Lung (tissue), 12 donors: ENCODE results near the gene TBC1D1. TPM values are rescaled to one million over a fixed set of nuclear protein-coding genes. Genes with fewer than 3 reads are reported as not detected.

ENCODE experiments used
- ATAC-seq: fragments of 200-7000 bp; cut with Tn5 transposase; one replicate; pipeline ENCODE4 v1.9.1; 2020; ENCODE audit warnings: moderate number of reproducible peaks; ENCODE audit not compliant: insufficient read depth, low FRiP score
- DNase-seq, 3 donors: peaks; one replicate each; pipeline ENCODE4 v3.0.0-alpha.2; 2013 to 2017
- H3K27ac ChIP-seq, 2 donors: one replicate each; pipeline ENCODE4 v1.5.1; 2013; ENCODE audit warnings: mild to moderate bottlenecking in 2 of 2, moderate library complexity in 2 of 2, control low read depth in 1 of 2, inconsistent platforms in 1 of 2, low read depth in 1 of 2, low read length in 1 of 2
- H3K27me3 ChIP-seq, 3 donors: one replicate each; pipeline ENCODE4 v1.5.1; 2013; ENCODE audit warnings: low read length in 2 of 3; ENCODE audit not compliant: control insufficient read depth in 3 of 3, insufficient read depth in 3 of 3
- H3K36me3 ChIP-seq, 4 donors: one replicate each; pipeline ENCODE4 v1.5.1; 2013; ENCODE audit warnings: low read length in 4 of 4, mild to moderate bottlenecking in 1 of 4, moderate library complexity in 1 of 4; ENCODE audit not compliant: control insufficient read depth in 4 of 4, insufficient read depth in 4 of 4
- H3K4me1 ChIP-seq, 5 donors: one replicate each; pipeline ENCODE4 v1.5.1; 2013; ENCODE audit warnings: low read length in 5 of 5, mild to moderate bottlenecking in 2 of 5, moderate library complexity in 1 of 5; ENCODE audit not compliant: control insufficient read depth in 5 of 5, insufficient read depth in 5 of 5
- H3K4me3 ChIP-seq: one replicate; pipeline ENCODE4 v1.5.1; 2013; ENCODE audit warnings: mild to moderate bottlenecking, control low read depth, moderate library complexity
- H3K9ac ChIP-seq, 2 donors: one replicate each; pipeline ENCODE4 v1.5.1; 2013; ENCODE audit warnings: low read length in 2 of 2, control low read depth in 1 of 2; ENCODE audit not compliant: insufficient read depth in 1 of 2
- H3K9me3 ChIP-seq, 4 donors: one replicate each; pipeline ENCODE4 v1.5.1; 2013; ENCODE audit warnings: low read length in 3 of 4, mild to moderate bottlenecking in 1 of 4, moderate library complexity in 1 of 4; ENCODE audit not compliant: control insufficient read depth in 4 of 4, insufficient read depth in 3 of 4
- WGBS, 2 donors: extraction: QIAGEN DNeasy Blood & Tissue Kit; methylation state at CpG; one replicate each; pipeline ENCODE4 v1.1.7; 2013; 5-methylcytosine and 5-hydroxymethylcytosine counted together
- polyA plus RNA-seq, 2 donors: library from polyadenylated mRNA; stranded (reverse); fragments of 200-250 nt; gene quantifications; one replicate each; pipeline ENCODE4 v1.2.1, GENCODE V29; 2013
- total RNA-seq, 2 donors: library from RNA; depleted of rRNA in 1 of 2; stranded (reverse); fragments of >200 nt in 1 of 2; gene quantifications; one replicate each; pipeline ENCODE4 v1.2.1, GENCODE V29; 2014 to 2021
- TF ChIP-seq, protein P1 (sequence below): IDR thresholded peaks from 2 replicates; pipeline ENCODE4 v1.5.1; 2012; ENCODE audit warnings: mild to moderate bottlenecking; ENCODE audit errors: control extremely low read depth, extremely low read depth
- donor health status: control.
- donor health status: control.
- donor health status: Bipolar disorder and iron deficiency.
- donor health status: healthy.
- donor health status: DM: yes; HTN: yes; CAD: no.

The TBC1D1 gene
- total and polyA plus RNA-seq, 4 donors = 23.6 to 71.1 (median 43.9) TPM

DNA sequence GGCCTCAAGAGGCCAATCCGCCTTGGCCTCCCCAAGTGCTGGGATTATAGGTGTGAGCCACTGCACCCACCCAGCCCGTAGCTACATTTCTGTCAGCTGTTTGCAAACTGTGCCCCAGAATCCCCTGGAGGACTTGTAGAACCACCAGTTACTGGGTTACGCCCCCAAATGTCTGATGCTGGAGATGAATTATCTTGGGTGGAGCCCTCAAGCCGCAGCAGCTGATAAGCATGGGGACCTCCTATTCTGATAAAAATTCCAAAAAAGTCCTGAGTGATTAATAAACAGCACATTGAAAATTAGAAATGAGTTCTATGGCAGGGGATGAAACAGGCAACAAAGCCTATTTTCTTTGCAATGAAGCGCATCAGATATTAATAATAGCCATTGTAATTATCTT is 174.3 kb downstream of the TBC1D1 start:
- H3K36me3 ChIP-seq = peaks cover 0 to 13% (median 3%) of the 10 kb centered on the region in 4 donors
- DNase-seq = no peak
- H3K27me3 ChIP-seq = no peaks in the 10 kb centered on the region
- H3K9ac ChIP-seq = no peak overlapping the region
- ATAC-seq = no peak
- H3K4me3 ChIP-seq = no peak overlapping the region
- TF ChIP-seq, protein P1, sequence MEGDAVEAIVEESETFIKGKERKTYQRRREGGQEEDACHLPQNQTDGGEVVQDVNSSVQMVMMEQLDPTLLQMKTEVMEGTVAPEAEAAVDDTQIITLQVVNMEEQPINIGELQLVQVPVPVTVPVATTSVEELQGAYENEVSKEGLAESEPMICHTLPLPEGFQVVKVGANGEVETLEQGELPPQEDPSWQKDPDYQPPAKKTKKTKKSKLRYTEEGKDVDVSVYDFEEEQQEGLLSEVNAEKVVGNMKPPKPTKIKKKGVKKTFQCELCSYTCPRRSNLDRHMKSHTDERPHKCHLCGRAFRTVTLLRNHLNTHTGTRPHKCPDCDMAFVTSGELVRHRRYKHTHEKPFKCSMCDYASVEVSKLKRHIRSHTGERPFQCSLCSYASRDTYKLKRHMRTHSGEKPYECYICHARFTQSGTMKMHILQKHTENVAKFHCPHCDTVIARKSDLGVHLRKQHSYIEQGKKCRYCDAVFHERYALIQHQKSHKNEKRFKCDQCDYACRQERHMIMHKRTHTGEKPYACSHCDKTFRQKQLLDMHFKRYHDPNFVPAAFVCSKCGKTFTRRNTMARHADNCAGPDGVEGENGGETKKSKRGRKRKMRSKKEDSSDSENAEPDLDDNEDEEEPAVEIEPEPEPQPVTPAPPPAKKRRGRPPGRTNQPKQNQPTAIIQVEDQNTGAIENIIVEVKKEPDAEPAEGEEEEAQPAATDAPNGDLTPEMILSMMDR = no peak
- 91 to 93% methylated on average over 5 of the region's 5 CpGs for WGBS, 2 donors
- no peaks in the 10 kb centered on the region for H3K9me3 ChIP-seq
- peaks cover 0 to 13% (median 5%) of the 10 kb centered on the region in 5 donors for H3K4me1 ChIP-seq
- H3K27ac ChIP-seq = no peak overlapping the region

DNA sequence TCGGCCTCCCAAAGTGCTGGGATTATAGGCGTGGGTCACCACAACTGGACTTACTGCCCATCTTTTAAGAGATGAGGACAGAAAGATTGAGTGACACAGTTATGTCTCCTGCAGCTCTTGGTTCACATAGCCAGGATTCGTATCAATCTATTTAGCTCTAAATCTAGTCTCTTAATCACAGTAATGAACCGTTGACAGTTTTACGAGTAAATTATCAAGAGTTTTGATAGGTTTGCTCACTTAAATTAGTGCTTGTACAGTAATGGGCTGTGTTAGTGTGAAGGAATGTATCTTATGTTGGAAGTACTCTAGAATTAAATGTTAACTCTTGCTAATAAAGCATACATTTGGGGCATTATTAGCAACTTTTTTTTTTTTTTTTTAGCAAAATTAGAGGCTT is 175.0 kb downstream of the TBC1D1 start:
- DNase-seq (no peak), ATAC-seq (no peak)
- peaks cover 0 to 13% (median 0%) of the 10 kb centered on the region in 4 donors for H3K36me3 ChIP-seq
- peaks cover 0 to 13% (median 5%) of the 10 kb centered on the region in 5 donors for H3K4me1 ChIP-seq
- no peak overlapping the region for H3K27ac ChIP-seq
- H3K4me3 ChIP-seq = no peak overlapping the region
- 91 to 95% methylated on average over 5 of the region's 5 CpGs for WGBS, 2 donors
- H3K27me3 ChIP-seq = no peaks in the 10 kb centered on the region
- no peak overlapping the region for H3K9ac ChIP-seq
- no peaks in the 10 kb centered on the region for H3K9me3 ChIP-seq
- TF ChIP-seq, protein P1 = no peak

DNA sequence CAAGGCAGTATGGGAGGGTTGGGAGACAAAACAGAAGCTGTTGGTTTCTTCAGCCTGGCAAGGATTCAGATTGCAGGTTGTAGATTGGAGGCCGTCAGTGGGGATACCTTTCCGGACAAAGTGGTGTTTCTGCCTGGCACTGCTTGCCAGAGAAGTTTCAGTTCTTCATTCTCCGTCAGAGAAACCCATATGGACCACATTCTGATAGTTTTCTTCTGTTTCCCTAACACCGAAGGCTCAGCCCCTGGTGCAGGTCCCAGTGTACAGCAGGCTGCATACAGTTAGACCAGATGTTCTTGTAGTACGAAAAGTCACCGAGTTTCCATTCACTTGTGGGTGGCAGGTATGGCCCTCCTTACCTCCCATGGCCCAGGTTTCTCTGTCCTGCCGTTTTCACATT is 176.6 kb downstream of the TBC1D1 start:
- H3K27me3 ChIP-seq = no peaks in the 10 kb centered on the region
- peaks cover 0 to 13% (median 0%) of the 10 kb centered on the region in 4 donors for H3K36me3 ChIP-seq
- H3K27ac ChIP-seq = no peak overlapping the region
- H3K4me3 ChIP-seq = no peak overlapping the region
- H3K4me1 ChIP-seq = peaks cover 0 to 15% (median 5%) of the 10 kb centered on the region in 5 donors
- no peak overlapping the region for H3K9ac ChIP-seq
- ATAC-seq (no peak), DNase-seq (no peak)
- 79 to 87% methylated on average over 7 of the region's 7 CpGs for WGBS, 2 donors
- TF ChIP-seq, protein P1 = no peak
- no peaks in the 10 kb centered on the region for H3K9me3 ChIP-seq

DNA sequence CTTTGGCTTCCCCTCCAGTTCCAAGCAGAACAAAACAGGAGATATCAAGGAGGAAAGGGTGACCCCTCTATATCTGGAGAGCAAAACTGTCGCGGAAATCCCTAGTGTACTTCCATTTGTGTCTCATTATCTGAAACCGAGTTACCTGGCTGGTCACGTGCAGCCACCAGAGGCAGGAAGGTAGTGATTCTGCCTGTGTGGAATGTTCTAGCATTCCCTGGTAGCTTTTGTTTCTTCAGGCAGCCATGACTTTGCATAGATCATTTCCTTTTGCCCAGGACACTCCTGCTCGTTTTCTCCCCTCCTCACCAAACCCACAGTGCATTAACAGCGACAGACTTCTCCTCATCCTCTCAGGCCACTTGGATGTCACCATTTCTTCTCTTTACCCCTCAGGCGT is 177.2 kb downstream of the TBC1D1 start:
- peaks cover 0 to 13% (median 2%) of the 10 kb centered on the region in 4 donors for H3K36me3 ChIP-seq
- WGBS, 2 donors = 81 to 87% methylated on average over 7 of the region's 7 CpGs
- H3K9me3 ChIP-seq = no peaks in the 10 kb centered on the region
- ATAC-seq (no peak), DNase-seq (no peak)
- peaks cover 0 to 15% (median 11%) of the 10 kb centered on the region in 5 donors for H3K4me1 ChIP-seq
- no peak overlapping the region for H3K27ac ChIP-seq
- H3K27me3 ChIP-seq = no peaks in the 10 kb centered on the region
- H3K4me3 ChIP-seq = no peak overlapping the region
- H3K9ac ChIP-seq = no peak overlapping the region
- TF ChIP-seq, protein P1 = no peak
